ENCODE data around the gene DEAF1. TPM values are rescaled to one million over a fixed set of nuclear protein-coding genes. Genes with fewer than 3 reads are reported as not detected.

The DEAF1 gene
- total and polyA plus RNA-seq, 2 of the 13 experiments (the other 11 are each of a cell fraction or from before 2014, with no cell fraction given) = 22.3 to 29.6 TPM

- TF ChIP-seq E2F2 (CRISPR knock-in tag; IDR thresholded peaks at IDR 0.05; ENCODE audit: borderline replicate concordance) (peak; percentile 41; the same call in 1 of the 2 replicates), ZNF136 (CRISPR knock-in tag; IDR thresholded peaks at IDR 0.05; ENCODE audit: low read depth) (0 out of 2 replicates have a peak, but pooled peaks have one; percentile 73), KMT2B (CRISPR knock-in tag; IDR thresholded peaks at IDR 0.05) (peak; percentile 46; the same call in 1 of the 2 replicates), ZFP36L2 (CRISPR knock-in tag; IDR thresholded peaks at IDR 0.05) (no peak), ZNF773 (CRISPR knock-in tag; IDR thresholded peaks at IDR 0.05; ENCODE audit: borderline replicate concordance) (peak; percentile 60; the same call in 1 of the 2 replicates), SKI (IDR thresholded peaks at IDR 0.05; ENCODE audit: partially characterized antibody) (peak; percentile 80), NR2F1 (CRISPR knock-in tag; IDR thresholded peaks at IDR 0.05) (peak; percentile 92 to 95), ZNF713 (CRISPR knock-in tag; IDR thresholded peaks at IDR 0.05) (peak; percentile 39; the same call in 1 of the 2 replicates), ZNF30 (CRISPR knock-in tag; IDR thresholded peaks at IDR 0.05) (no peak), ZNF607 (CRISPR knock-in tag; IDR thresholded peaks at IDR 0.05; ENCODE audit: borderline replicate concordance) (peak; percentile 66; the same call in 1 of the 2 replicates), ZNF704 (CRISPR knock-in tag; IDR thresholded peaks at IDR 0.05; ENCODE audit: borderline replicate concordance) (no peak), MEIS1 (CRISPR knock-in tag; IDR thresholded peaks at IDR 0.05; ENCODE audit: borderline replicate concordance) (peak; percentile 69; the same call in 1 of the 2 replicates), TEAD3 (CRISPR knock-in tag; optimal IDR thresholded peaks at IDR 0.05; ENCODE audit: borderline replicate concordance) (peak; percentile 85), U2AF2 (IDR thresholded peaks at IDR 0.05; ENCODE audit: low read depth, low read length) (no peak), FIP1L1 (IDR thresholded peaks at IDR 0.05; ENCODE audit: borderline replicate concordance, insufficient read depth, low read depth, low read length) (peak; percentile 51; the same call in 1 of the 2 replicates), HOXD1 (CRISPR knock-in tag; IDR thresholded peaks at IDR 0.05) (peak; percentile 95), MTF2 (CRISPR knock-in tag; IDR thresholded peaks at IDR 0.05; ENCODE audit: borderline replicate concordance) (no peak), ZNF180 (CRISPR knock-in tag; IDR thresholded peaks at IDR 0.05; ENCODE audit: borderline replicate concordance, low read depth) (no peak), FOXJ3 (CRISPR knock-in tag; IDR thresholded peaks at IDR 0.05; ENCODE audit: borderline replicate concordance) (peak; percentile 83; the same call in 1 of the 2 replicates), YEATS4 (CRISPR knock-in tag; IDR thresholded peaks at IDR 0.05; ENCODE audit: borderline replicate concordance) (peak; percentile 81; the same call in 1 of the 2 replicates), PCBP2 (optimal IDR thresholded peaks at IDR 0.05; ENCODE audit: low read depth, low read length, poor library complexity, severe bottlenecking) (no peak), ZNF451 (CRISPR knock-in tag; IDR thresholded peaks at IDR 0.05) (peak; percentile 79; the same call in 1 of the 2 replicates), ZNF207 (IDR thresholded peaks at IDR 0.05; ENCODE audit: borderline replicate concordance) (no peak), MATR3 (CRISPR knock-in tag; IDR thresholded peaks at IDR 0.05) (no peak), ZNF264 (CRISPR knock-in tag; IDR thresholded peaks at IDR 0.05) (peak; percentile 96), ZSCAN30 (CRISPR knock-in tag; IDR thresholded peaks at IDR 0.05) (no peak)
Measured at GRCh38 chr11:704781-705645, 10.0 kb upstream of the DEAF1 start (continued).
